Activated naive CD8-positive, alpha-beta T cell (primary cell): ENCODE results near the gene AP1M1.

ENCODE experiments used
- H3K27ac Mint-ChIP-seq: one replicate; pipeline ENCODE4 v1.8.0; 2021; ENCODE audit warnings: mixed read lengths
- H3K27me3 Mint-ChIP-seq: one replicate; pipeline ENCODE4 v1.8.0; 2021; ENCODE audit warnings: mixed read lengths
- H3K36me3 Mint-ChIP-seq: one replicate; pipeline ENCODE4 v1.8.0; 2021; ENCODE audit warnings: mixed read lengths
- H3K4me1 Mint-ChIP-seq: one replicate; pipeline ENCODE4 v1.8.0; 2021; ENCODE audit warnings: low read depth, mixed read lengths
- H3K4me3 Mint-ChIP-seq: one replicate; pipeline ENCODE4 v1.8.0; 2021; ENCODE audit warnings: mild to moderate bottlenecking, mixed read lengths
- H3K9me3 Mint-ChIP-seq: one replicate; pipeline ENCODE4 v1.8.0; 2021; ENCODE audit warnings: low read depth, mixed read lengths

Gene AP1M1

DNA sequence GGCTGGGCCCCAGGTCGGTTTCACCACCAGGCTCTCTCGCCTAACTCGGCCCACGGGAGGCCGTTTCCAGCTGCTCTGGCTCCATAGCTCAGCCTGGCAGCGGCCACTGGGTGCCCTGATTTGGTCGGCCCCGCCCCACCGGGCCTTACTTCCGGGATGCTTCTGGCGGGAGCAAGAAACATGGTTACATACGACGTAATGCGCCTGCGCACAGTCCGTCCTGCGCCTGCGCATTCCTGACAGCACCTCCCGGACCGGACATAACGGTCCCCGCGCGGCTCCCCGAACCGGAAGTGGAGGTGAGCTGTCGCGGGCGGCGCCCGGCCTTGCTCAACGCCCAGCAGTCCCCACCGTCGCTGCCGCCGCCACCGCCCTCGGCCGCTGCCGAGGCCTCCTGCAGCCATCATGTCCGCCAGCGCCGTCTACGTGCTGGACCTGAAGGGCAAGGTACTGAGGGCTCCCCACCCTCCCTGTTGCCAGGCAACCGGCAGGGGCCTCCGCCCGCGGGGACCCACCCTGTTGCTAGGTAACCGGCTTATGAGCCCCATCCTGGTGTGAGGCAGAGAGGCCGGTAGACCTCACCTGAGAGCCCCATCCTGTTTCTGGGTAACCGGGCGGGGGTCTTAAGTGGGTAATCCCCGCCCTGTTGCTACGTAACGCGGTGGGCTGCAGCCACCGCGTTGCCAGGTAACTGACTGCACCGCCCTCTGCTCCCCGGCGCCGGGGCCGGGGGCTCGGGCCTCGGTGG is at the start of gene AP1M1:
Gene AP1M1 (plus strand): TSS at position 290 of the 748 bp plus-strand sequence. CDS start 116 bp downstream, at position 406.
- Mint-ChIP-seq H3K4me3 (peak within 1 kb of the TSS; percentile 93), H3K9me3 (no peaks in the 10 kb centered on the region), H3K36me3 (peaks cover 9% of the 10 kb centered on the region), H3K4me1 (peaks cover 44% of the 10 kb centered on the region), H3K27me3 (no peaks in the 10 kb centered on the region), H3K27ac (peak within 1 kb of the TSS; percentile 97)

DNA sequence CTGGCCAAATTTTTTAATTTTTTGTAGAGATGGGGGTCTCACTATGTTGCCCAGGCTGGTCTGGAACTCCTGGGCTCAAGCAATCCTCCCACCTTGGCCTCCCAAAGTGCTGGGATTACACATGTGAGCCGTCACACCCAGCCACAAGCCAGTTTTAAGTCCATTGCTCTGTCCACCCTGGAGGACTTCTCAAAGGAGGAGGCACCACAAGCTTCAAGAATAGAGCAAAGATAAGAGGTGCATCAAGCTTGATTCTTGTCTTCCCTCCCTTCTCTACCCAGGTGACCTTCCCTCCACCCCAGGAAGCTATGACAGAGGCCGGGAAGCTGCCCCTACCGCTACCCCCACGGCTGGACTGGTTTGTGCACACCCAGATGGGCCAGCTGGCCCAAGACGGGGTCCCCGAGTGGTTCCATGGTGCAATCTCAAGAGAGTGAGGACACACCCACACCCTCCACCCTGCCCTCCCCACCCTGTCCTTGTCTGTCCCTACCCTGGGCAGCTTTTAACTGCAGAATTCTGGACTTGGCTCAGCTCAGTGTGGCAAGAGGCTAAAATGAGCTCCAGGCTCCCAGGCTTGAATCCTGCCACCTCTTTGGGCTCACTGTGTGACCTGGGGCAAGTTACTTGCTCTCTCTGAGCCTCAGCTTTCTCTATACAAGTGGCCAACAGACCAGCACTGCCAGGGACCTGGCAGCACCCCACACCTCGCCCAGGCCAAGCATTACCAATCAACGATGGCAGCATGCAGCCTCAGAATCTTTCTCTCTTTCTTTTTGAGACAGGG is 49.1 kb upstream of the AP1M1 start:
- Mint-ChIP-seq H3K36me3 (no peaks in the 10 kb centered on the region), H3K4me1 (peaks cover 20% of the 10 kb centered on the region), H3K27me3 (no peaks in the 10 kb centered on the region), H3K27ac (no peak overlapping the region), H3K4me3 (no peak overlapping the region), H3K9me3 (no peaks in the 10 kb centered on the region)

DNA sequence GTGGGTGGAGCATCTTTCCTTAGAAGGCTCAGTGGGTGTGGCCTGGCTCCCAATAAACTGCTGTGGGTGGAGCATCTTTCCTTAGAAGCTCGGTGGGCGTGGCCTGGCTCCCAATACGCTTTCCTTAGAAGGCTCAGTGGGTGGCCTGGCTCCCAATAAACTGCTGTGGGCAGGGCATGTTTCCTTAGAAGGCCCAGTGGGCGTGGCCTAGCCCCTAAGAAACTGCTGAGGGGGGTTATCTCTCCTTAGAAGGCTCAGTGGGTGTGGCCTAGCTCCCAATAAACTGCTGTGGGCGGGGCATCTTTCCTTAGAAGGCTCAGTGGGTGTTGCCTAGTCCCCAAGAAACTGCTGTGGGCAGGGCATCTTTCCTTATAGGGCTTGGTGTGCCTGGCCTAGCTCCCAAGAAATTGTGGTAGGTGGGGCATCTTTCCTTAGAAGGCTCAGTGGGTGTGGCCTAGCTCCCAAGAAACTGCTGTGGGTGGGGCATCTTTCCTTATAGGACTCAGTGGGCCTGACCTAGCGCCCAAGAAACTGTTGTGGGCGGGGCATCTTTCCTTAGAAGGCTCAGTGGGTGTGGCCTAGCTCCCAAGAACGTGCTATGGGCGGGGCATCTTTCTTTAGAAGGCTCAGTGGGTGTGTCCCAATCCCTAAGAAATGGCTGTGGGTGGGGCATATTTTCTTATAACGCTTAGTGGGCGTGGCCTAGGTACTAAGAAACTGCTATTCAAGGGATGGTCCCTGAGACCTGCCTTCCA is 44.0 kb upstream of the AP1M1 start:
- no peak overlapping the region for H3K4me3 Mint-ChIP-seq
- no peak overlapping the region for H3K27ac Mint-ChIP-seq
- H3K27me3 Mint-ChIP-seq, result no peaks in the 10 kb centered on the region
- H3K36me3 Mint-ChIP-seq, result peaks cover 7% of the 10 kb centered on the region
- peaks cover 2% of the 10 kb centered on the region for H3K4me1 Mint-ChIP-seq
- no peaks in the 10 kb centered on the region for H3K9me3 Mint-ChIP-seq

DNA sequence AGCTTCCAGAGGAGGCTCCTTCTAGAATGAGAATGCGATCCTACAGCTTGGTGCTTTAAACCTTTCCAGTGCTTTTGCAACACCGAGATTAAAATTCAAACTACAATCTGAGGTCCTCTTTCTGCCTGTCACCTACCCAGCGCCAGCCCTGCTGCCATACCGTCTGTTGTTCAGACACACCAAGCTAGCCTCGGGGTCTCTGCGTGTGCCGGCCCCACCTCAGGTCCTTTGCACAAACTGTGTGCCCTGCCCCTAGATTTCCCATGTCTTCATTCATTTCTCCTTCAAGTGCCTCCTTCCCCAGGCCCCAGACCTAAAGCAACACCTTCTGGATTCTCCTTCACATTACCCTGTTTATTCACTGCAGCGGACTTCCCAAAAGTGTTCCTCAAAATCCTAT is 43.2 kb upstream of the AP1M1 start:
- H3K4me3 Mint-ChIP-seq, result no peak overlapping the region
- H3K27ac Mint-ChIP-seq, result no peak overlapping the region
- H3K4me1 Mint-ChIP-seq, result no peaks in the 10 kb centered on the region
- no peaks in the 10 kb centered on the region for H3K9me3 Mint-ChIP-seq
- peaks cover 7% of the 10 kb centered on the region for H3K36me3 Mint-ChIP-seq
- no peaks in the 10 kb centered on the region for H3K27me3 Mint-ChIP-seq

DNA sequence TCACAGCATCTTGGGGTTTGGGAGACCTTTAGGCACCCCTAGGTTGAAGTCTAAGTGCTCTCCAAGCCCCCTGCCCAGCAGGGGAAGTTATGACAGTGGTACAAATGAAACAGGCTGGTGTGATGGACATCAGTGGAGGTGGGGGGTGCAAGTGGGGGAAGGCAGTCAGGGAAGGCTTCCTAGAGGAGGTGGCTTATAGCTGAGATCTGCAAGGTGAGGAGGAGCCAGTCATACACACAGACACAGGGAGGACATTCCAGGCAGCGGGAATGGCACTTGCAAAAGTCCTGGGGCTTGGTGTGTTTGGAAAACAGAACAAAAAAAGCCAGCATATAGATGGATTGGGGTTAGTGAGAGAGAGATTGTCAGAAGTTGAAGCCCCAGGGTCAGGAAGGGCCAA is 42.6 kb upstream of the AP1M1 start:
- Mint-ChIP-seq H3K9me3 (no peaks in the 10 kb centered on the region), H3K27ac (peak overlapping the region; percentile 22), H3K36me3 (peaks cover 7% of the 10 kb centered on the region), H3K4me3 (no peak overlapping the region), H3K4me1 (no peaks in the 10 kb centered on the region), H3K27me3 (no peaks in the 10 kb centered on the region)

DNA sequence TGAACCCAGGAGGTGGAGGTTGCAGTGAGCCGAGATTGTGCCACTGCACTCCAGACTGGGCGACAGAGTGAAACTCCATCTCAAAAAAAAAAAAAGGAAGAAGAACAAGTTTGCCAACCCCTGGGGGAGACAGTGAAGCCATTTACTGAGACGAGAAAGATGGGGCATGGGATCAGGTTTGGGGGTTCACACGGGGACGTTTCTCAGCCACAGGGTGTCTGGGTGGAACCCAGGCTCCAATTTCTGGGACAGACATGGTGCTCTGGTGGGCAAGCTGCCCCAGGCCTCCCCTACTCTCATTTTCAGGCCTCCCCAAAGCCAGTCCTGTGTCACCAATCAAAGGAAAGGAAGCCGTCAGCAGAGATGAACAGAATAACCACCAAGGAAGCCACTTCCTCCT is 40.8 kb upstream of the AP1M1 start:
- Mint-ChIP-seq H3K4me3 (no peak overlapping the region), H3K27me3 (no peaks in the 10 kb centered on the region), H3K9me3 (no peaks in the 10 kb centered on the region), H3K4me1 (peaks cover 12% of the 10 kb centered on the region), H3K36me3 (peaks cover 7% of the 10 kb centered on the region), H3K27ac (no peak overlapping the region)

DNA sequence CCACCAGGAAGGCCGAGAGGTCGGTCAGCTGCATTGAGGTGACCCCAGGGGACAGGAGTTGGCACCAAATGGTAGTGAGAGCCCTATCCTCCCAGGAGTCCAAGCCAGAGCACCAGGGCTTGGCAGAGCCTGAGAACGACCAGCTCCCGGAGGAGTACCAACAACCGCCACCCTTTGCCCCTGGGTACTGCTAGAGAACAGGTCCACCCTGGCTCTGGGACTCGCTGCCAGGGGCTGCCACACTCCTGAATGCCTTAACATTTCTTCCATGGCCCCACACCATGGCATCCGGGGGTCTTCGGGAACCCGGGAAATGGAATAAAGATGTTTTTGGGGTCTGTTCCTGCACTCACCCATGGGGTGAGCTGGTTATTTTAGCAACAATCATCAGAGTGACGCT is 40.1 kb upstream of the AP1M1 start:
- Mint-ChIP-seq H3K4me1 (peaks cover 12% of the 10 kb centered on the region), H3K27me3 (no peaks in the 10 kb centered on the region), H3K4me3 (no peak overlapping the region), H3K9me3 (no peaks in the 10 kb centered on the region), H3K36me3 (peaks cover 7% of the 10 kb centered on the region), H3K27ac (no peak overlapping the region)

DNA sequence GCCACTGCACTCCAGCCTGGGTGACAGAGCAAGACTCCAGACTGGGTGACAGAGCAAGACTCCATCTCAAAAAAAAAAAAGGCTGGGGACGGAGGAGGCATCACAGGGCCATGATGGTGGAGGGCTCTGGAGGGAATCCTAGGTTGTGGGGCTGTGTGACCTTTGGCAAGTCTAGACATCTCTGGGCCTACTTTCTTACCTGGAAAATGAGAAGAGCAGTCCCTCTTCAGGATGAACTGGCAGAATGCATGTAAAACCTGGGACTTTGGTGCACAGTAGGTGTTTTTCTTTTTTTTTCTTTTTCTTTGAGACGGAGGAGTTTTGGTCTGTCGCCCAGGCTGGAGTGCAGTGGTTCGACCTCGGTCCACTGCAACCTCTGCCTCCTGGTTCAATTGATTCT is 38.1 kb upstream of the AP1M1 start:
- Mint-ChIP-seq H3K36me3 (peaks cover 7% of the 10 kb centered on the region), H3K9me3 (no peaks in the 10 kb centered on the region), H3K4me3 (no peak overlapping the region), H3K27me3 (no peaks in the 10 kb centered on the region), H3K27ac (no peak overlapping the region), H3K4me1 (peaks cover 12% of the 10 kb centered on the region)

DNA sequence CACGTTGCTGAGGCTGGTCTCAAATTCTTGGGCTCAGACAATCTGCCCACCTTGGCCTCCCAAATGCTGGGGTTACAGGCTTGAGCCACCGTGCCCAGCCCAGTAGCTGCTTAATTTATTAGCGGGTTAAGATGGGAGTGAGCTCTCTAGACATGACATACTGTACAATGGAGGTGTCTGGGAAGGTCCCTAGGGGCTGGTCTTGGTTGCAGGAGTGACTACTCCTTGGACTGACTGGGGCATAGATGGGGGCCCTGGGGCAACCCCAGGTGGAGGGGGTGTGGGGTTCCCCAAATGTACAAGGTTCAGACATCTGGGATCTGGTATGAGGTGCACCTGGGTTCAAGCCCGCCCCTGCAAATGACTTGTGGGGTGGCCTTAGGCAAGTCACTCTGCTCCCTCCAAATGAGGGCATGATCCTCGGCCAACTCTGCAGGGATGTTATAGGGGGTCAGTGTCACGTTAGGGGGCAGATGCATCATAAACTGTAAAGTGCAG is 37.2 kb upstream of the AP1M1 start:
- Mint-ChIP-seq H3K4me1 (peaks cover 12% of the 10 kb centered on the region), H3K27me3 (no peaks in the 10 kb centered on the region), H3K4me3 (no peak overlapping the region), H3K27ac (peak overlapping the region; percentile 37), H3K9me3 (no peaks in the 10 kb centered on the region), H3K36me3 (no peaks in the 10 kb centered on the region)

DNA sequence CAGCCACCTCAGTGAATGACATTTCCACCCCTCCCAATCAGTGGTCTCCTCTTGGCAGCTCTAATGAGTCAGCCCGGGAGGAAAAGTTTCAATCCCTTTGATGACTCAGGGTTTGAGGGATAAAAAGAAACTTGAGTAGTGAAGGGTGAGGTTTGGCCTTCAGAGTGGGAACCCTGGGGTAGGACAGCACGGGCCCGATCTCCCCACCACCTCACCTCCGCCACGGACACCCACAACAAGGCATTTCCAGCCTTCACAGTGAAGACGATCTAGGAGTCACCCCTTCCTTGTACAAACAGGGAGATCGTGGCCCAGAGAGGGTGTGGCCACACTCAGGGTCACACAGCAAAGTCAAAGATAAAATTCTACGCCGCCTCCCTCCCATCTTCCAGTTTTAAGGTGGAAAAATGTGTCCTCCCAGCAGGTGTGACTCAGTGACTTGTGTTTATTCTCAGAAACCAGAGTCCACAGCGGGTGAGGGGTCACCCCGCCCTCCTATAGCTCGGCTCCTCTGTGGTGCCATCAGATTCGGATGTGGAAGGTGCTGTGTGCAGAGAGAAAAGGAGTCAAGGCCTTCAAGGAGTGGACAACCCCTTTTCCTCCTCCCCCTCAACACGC is 36.7 kb upstream of the AP1M1 start:
- Mint-ChIP-seq H3K4me1 (peaks cover 12% of the 10 kb centered on the region), H3K36me3 (no peaks in the 10 kb centered on the region), H3K4me3 (no peak overlapping the region), H3K27ac (peak overlapping the region; percentile 37), H3K9me3 (no peaks in the 10 kb centered on the region), H3K27me3 (no peaks in the 10 kb centered on the region)

DNA sequence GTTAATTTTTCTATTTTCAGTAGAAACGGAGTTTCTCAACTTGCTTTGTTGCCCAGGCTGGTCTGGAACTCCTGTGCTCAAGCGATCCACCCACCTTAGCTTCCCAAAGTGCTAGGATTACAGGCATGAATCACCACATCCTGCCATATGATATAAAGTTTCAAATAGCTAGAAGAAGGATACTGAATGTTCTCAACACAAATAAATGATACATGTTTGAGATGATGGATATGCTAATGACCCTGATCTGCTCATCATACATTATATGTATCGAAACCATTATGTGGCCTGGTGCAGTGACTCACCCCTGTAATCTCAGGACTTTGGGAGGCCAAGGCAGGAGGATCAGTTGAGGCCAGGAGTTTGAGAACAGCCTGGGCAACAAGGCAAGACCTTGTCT is 35.9 kb upstream of the AP1M1 start:
- H3K9me3 Mint-ChIP-seq, result no peaks in the 10 kb centered on the region
- no peaks in the 10 kb centered on the region for H3K36me3 Mint-ChIP-seq
- H3K27ac Mint-ChIP-seq, result no peak overlapping the region
- peaks cover 12% of the 10 kb centered on the region for H3K4me1 Mint-ChIP-seq
- no peaks in the 10 kb centered on the region for H3K27me3 Mint-ChIP-seq
- H3K4me3 Mint-ChIP-seq, result no peak overlapping the region

DNA sequence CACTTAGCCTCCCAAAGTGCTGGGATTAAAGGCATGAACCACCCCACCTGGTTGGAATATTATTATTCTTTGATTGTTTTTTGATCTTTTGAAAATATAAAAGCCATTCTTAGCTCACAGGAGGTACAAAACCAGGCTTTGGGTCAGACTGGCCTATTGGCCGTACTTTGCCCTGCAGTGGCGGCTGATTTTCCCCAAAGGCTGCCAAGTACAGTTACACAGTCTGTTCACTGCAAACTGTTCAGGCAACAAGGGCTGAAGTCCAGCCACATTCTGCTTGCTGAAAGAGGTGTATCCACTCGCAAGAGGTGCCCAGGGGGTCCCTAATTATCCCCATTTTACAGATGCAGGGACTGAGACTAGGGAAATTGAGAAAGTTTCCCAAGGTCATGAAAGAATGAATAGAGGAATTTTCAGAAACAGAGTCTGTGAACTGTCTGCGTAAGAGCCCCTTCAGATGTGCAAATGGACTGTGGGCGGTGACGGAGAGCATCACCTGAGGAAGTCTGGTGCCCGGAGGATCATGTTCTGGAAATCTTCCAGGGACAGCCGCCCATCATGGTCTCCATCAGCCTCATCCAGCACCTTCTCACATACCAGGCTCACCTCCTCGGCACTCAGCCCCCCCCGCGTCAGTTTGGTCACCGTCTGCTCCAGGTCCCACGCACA is 33.4 kb upstream of the AP1M1 start:
- H3K4me3 Mint-ChIP-seq, result no peak overlapping the region

DNA sequence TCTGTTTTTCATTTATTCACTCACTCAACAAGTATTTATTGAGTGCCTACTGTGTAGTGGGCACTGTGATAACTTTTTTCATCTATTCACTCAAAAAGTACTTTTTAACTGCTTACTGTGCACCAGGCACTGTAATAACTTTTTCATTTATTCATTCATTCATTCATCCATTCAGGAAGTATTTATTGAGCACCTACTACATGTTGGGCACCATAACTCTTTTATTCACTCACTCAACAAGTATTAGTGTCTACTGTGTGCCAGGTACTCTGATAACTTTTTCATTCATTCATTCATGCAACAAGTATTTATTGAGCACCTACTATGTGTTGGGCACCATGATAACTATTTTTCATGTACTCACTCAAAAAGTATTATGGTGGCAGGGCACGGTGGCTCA is 31.3 kb upstream of the AP1M1 start:
- Mint-ChIP-seq H3K4me3 (no peak overlapping the region), H3K9me3 (no peaks in the 10 kb centered on the region), H3K27me3 (no peaks in the 10 kb centered on the region), H3K27ac (no peak overlapping the region), H3K4me1 (peaks cover 4% of the 10 kb centered on the region), H3K36me3 (no peaks in the 10 kb centered on the region)

More for the DNA sequence above, 33.4 kb upstream of the AP1M1 start:
- no peaks in the 10 kb centered on the region for H3K27me3 Mint-ChIP-seq
- H3K9me3 Mint-ChIP-seq, result no peaks in the 10 kb centered on the region
- H3K4me1 Mint-ChIP-seq, result peaks cover 12% of the 10 kb centered on the region
- H3K36me3 Mint-ChIP-seq, result no peaks in the 10 kb centered on the region
- H3K27ac Mint-ChIP-seq, result no peak overlapping the region

DNA sequence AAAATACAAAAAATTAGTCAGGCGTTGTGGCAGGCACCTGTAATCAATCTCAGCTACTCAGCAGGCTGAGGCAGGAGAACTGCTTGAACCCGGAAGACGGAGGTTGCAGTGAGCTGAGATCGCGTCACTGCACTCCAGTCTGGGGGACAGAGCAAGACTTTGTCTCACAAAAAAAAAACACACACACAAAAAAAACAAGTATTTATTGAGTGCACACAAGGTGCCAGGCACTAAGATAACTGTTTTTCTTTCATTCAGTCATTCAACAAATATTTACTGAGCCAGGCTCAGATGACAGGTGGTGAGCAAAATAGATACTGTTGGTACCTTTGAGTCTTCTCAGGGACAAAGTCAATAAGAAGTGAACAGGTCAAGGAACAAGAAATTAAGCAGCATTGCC is 30.7 kb upstream of the AP1M1 start:
- no peaks in the 10 kb centered on the region for H3K4me1 Mint-ChIP-seq
- H3K36me3 Mint-ChIP-seq, result no peaks in the 10 kb centered on the region
- no peaks in the 10 kb centered on the region for H3K27me3 Mint-ChIP-seq
- H3K9me3 Mint-ChIP-seq, result no peaks in the 10 kb centered on the region
- no peak overlapping the region for H3K4me3 Mint-ChIP-seq
- H3K27ac Mint-ChIP-seq, result no peak overlapping the region
